SK-N-SH (cell line): ENCODE results near the gene CENPL. TPM values are rescaled to one million over a fixed set of nuclear protein-coding genes. Genes with fewer than 3 reads are reported as not detected.
"Not testable (repeated sequence)": the region's sequence is repeated elsewhere in the genome, so short reads cannot be mapped to it uniquely, and the experiment has no call there.

Experiments
- CTCF ChIA-PET: fragments of 300-600, 350-600 bp; formaldehyde crosslinking; extraction: SDS; loops from one replicate; lab custom pipeline; 2021; lab: Yijun Ruan, JAX
- POLR2A ChIA-PET: fragments of 350-600 bp; sonication (Branson Sonifier 250); formaldehyde crosslinking; extraction: SDS; loops from one replicate; lab custom pipeline; 2020; ENCODE audit warnings: antibody characterized with exemption, inconsistent platforms; lab: Yijun Ruan, JAX
- DNase-seq: peaks from one replicate; pipeline ENCODE4 v3.0.0; 2012
- H2AFZ ChIP-seq: fragments of 200-600 bp; sonication (generic); 2 replicates; pipeline ENCODE4 v1.8.1; 2016; ENCODE audit warnings: antibody characterized with exemption, mild to moderate bottlenecking, low read depth
- H3F3A ChIP-seq: fragments of 200-600 bp; sonication (generic); replicated peaks from 2 replicates; pipeline ENCODE3; 2016; ENCODE audit warnings: antibody characterized with exemption, mild to moderate bottlenecking; ENCODE audit not compliant: insufficient read depth
- H3K27ac ChIP-seq, 2 experiments: fragments of 200-500 bp in 1 of 2; fragments of 200-600 bp in 1 of 2; sonication (Bioruptor generic) in 1 of 2; sonication (generic), shearing (Covaris generic) in 1 of 2; 2 replicates each; pipeline versions ENCODE4 v1.5.1 to v1.6.1; 2014 to 2016; ENCODE audit warnings: low read depth in 2 of 2, inconsistent platforms in 1 of 2, low read length in 1 of 2, mild to moderate bottlenecking in 1 of 2, mixed read lengths in 1 of 2
- H3K27me3 ChIP-seq: fragments of 200-600 bp; sonication (generic), shearing (Covaris generic); 2 replicates; pipeline ENCODE4 v1.6.1; 2016; ENCODE audit warnings: mixed run types; ENCODE audit not compliant: insufficient read depth
- H3K36me3 ChIP-seq, 2 experiments: fragments of 200-500 bp in 1 of 2; fragments of 200-600 bp in 1 of 2; sonication (Bioruptor generic) in 1 of 2; sonication (generic) in 1 of 2; replicated peaks in 1 of 2; 2 replicates each; pipeline versions ENCODE3 to v1.5.1; 2014 to 2016; ENCODE audit warnings: low read length in 1 of 2, mild to moderate bottlenecking in 1 of 2; ENCODE audit not compliant: insufficient read depth in 2 of 2, control insufficient read depth in 1 of 2
- H3K4me1 ChIP-seq, 2 experiments: fragments of 200-500 bp in 1 of 2; fragments of 200-600 bp in 1 of 2; sonication (Bioruptor generic) in 1 of 2; sonication (generic), shearing (Covaris generic) in 1 of 2; 2 replicates each; pipeline versions ENCODE4 v1.5.1 to v1.6.1; 2014 to 2016; ENCODE audit warnings: low read depth in 1 of 2, low read length in 1 of 2, mixed run types in 1 of 2; ENCODE audit not compliant: insufficient read depth in 2 of 2, control insufficient read depth in 1 of 2
- H3K4me2 ChIP-seq: fragments of 200-600 bp; sonication (generic), shearing (Covaris generic); 2 replicates; pipeline ENCODE4 v1.6.1; 2017; ENCODE audit warnings: mixed run types
- H3K4me3 ChIP-seq, 2 experiments: fragments of 200-500 bp in 1 of 2; fragments of 200-600 bp in 1 of 2; sonication (Bioruptor generic) in 1 of 2; sonication (generic), shearing (Covaris generic) in 1 of 2; 2 replicates each; pipeline versions ENCODE4 v1.5.1 to v1.8.1; 2014 to 2016; ENCODE audit warnings: low read depth in 2 of 2, inconsistent platforms in 1 of 2, low read length in 1 of 2, mild to moderate bottlenecking in 1 of 2, mixed read lengths in 1 of 2, moderate library complexity in 1 of 2
- H3K79me2 ChIP-seq: fragments of 200-600 bp; sonication (generic); 2 replicates; pipeline ENCODE4 v1.8.1; 2017; ENCODE audit warnings: mild to moderate bottlenecking; ENCODE audit not compliant: insufficient read depth
- H3K9ac ChIP-seq: fragments of 200-600 bp; sonication (generic); 2 replicates; pipeline ENCODE4 v1.6.1; 2017; ENCODE audit warnings: mixed run types
- H3K9me2 ChIP-seq: fragments of 200-600 bp; sonication (generic); 2 replicates; pipeline ENCODE4 v1.6.1; 2017; ENCODE audit warnings: mixed run types
- H3K9me3 ChIP-seq: fragments of 200-600 bp; sonication (generic); 2 replicates; pipeline ENCODE4 v1.6.1; 2017; ENCODE audit warnings: mixed run types, mild to moderate bottlenecking, moderate library complexity
- H4K20me1 ChIP-seq: fragments of 200-600 bp; sonication (generic); 2 replicates; pipeline ENCODE4 v1.6.1; 2017; ENCODE audit warnings: mild to moderate bottlenecking, mixed run types; ENCODE audit not compliant: insufficient read depth
- CTCF ChIP-seq: fragments of 200-600 bp; sonication (generic); IDR thresholded peaks from 2 replicates; pipeline ENCODE4 v1.6.1; 2017; ENCODE audit warnings: antibody characterized with exemption, mild to moderate bottlenecking, moderate library complexity
- EP300 ChIP-seq, 2 experiments: IDR thresholded peaks; 2 replicates each; pipeline versions ENCODE4 v1.4.0 to v1.6.1; 2012; ENCODE audit warnings: borderline replicate concordance in 1 of 2, low read depth in 1 of 2, low read length in 1 of 2
- GATA2 ChIP-seq: sonication (generic); formaldehyde crosslinking; IDR thresholded peaks from 2 replicates; pipeline ENCODE4 v1.5.0; 2020; ENCODE audit warnings: mild to moderate bottlenecking, missing genetic modification reagents
- IRF3 ChIP-seq: fragments of 150-350 bp; IDR thresholded peaks from 2 replicates; pipeline ENCODE4 v1.6.1; 2016; ENCODE audit warnings: mild to moderate bottlenecking, low read depth, low read length
- MXI1 ChIP-seq: IDR thresholded peaks from 2 replicates; pipeline ENCODE4 v1.6.1; 2012; ENCODE audit warnings: mild to moderate bottlenecking, low read depth, low read length, improper control_type of control experiment
- NFIC ChIP-seq: IDR thresholded peaks from 2 replicates; pipeline ENCODE4 v1.4.0; 2012; ENCODE audit warnings: borderline replicate concordance
- REST ChIP-seq: IDR thresholded peaks from 2 replicates; pipeline ENCODE4 v1.6.1; 2012; ENCODE audit warnings: mild to moderate bottlenecking, low read depth, low read length, moderate library complexity
- RFX5 ChIP-seq: IDR thresholded peaks from 2 replicates; pipeline ENCODE4 v1.6.1; 2012; ENCODE audit warnings: mild to moderate bottlenecking, improper control_type of control experiment, low read length
- SIN3A ChIP-seq: IDR thresholded peaks from 2 replicates; pipeline ENCODE4 v1.6.1; 2012; ENCODE audit warnings: low read depth, mild to moderate bottlenecking, low read length, moderate library complexity, borderline replicate concordance
- TCF12 ChIP-seq: IDR thresholded peaks from 2 replicates; pipeline ENCODE4 v1.4.0; 2012
- TEAD4 ChIP-seq: IDR thresholded peaks from 2 replicates; pipeline ENCODE4 v1.4.0; 2012; ENCODE audit warnings: mild to moderate bottlenecking, borderline replicate concordance; ENCODE audit not compliant: insufficient read depth
- YY1 ChIP-seq: IDR thresholded peaks from 2 replicates; pipeline ENCODE4 v1.4.0; 2012; ENCODE audit warnings: low read depth, mild to moderate bottlenecking
- ZBTB33 ChIP-seq: IDR thresholded peaks from 2 replicates; pipeline ENCODE4 v1.4.0; 2012; ENCODE audit warnings: low read depth, borderline replicate concordance
- WGBS: methylation state at CpG from one replicate; pipeline ENCODE4 v1.1.6; 2017; ENCODE audit warnings: low lambda C conversion rate; 5-methylcytosine and 5-hydroxymethylcytosine counted together
- polyA plus RNA-seq, 3 experiments: library from polyadenylated mRNA; depleted of rRNA; stranded (reverse); fragments of >200 nt; gene quantifications; 2 replicates each; pipeline ENCODE4 v1.2.3, GENCODE V29; 2012

The CENPL gene
- polyA plus RNA-seq, 1 of the 3 experiments (the other 2 are of a cell fraction): 4.0 TPM

GRCh38 chr1:173768827-173769226 is 55.9 kb downstream of the CENPL start:
- CTCF ChIA-PET: no interaction called here
- H3K27ac ChIP-seq: no peak overlapping the region
- H3K4me3 ChIP-seq: no peak overlapping the region
- H2AFZ ChIP-seq: no peak overlapping the region
- 93% methylated on average over 3 of the region's 3 CpGs for WGBS
- no peaks in the 10 kb centered on the region for H3F3A ChIP-seq
- no peaks in the 10 kb centered on the region for H3K4me1 ChIP-seq
- TF ChIP-seq RFX5: no peak
- no peak for TF ChIP-seq CTCF
- no peak for TF ChIP-seq SIN3A
- TF ChIP-seq EP300 (IDR thresholded peaks at IDR 0.05; ENCODE audit: borderline replicate concordance in 1 of 2, low read depth in 1 of 2, low read length in 1 of 2): no peak
- TF ChIP-seq, all 33 proteins: peak for 0
- H4K20me1 ChIP-seq: no peaks in the 10 kb centered on the region
- no peak overlapping the region for H3K4me2 ChIP-seq
- no peaks in the 10 kb centered on the region for H3K27me3 ChIP-seq
- peaks cover 5 to 31% of the 10 kb centered on the region in 2 experiments for H3K36me3 ChIP-seq
- no peak overlapping the region for H3K9ac ChIP-seq
- H3K9me2 ChIP-seq: no peaks in the 10 kb centered on the region
- no peaks in the 10 kb centered on the region for H3K79me2 ChIP-seq
- no peaks in the 10 kb centered on the region for H3K9me3 ChIP-seq
- no peak for DNase-seq
- POLR2A ChIA-PET: no interaction called here

GRCh38 chr1:173768206-173768605 is 56.5 kb downstream of the CENPL start:
- Histone ChIP-seq H4K20me1 (no peaks in the 10 kb centered on the region), H3K27me3 (no peaks in the 10 kb centered on the region), H3K4me2 (no peak overlapping the region), H3K27ac (no peak overlapping the region), H3K4me3 (no peak overlapping the region), H3F3A (no peaks in the 10 kb centered on the region), H3K79me2 (no peaks in the 10 kb centered on the region), H3K36me3 (peaks cover 5 to 34% of the 10 kb centered on the region in 2 experiments), H3K9me3 (no peaks in the 10 kb centered on the region), H3K4me1 (no peaks in the 10 kb centered on the region), H2AFZ (no peak overlapping the region), H3K9me2 (no peaks in the 10 kb centered on the region), H3K9ac (no peak overlapping the region)
- no peak for TF ChIP-seq ZBTB33
- TF ChIP-seq YY1: no peak
- no peak for TF ChIP-seq TCF12
- no peak for TF ChIP-seq GATA2 (CRISPR knock-in tag)
- no peak for TF ChIP-seq IRF3
- TF ChIP-seq EP300 (IDR thresholded peaks at IDR 0.05; ENCODE audit: borderline replicate concordance in 1 of 2, low read depth in 1 of 2, low read length in 1 of 2): no peak
- TF ChIP-seq NFIC: no peak
- TF ChIP-seq TEAD4: no peak
- TF ChIP-seq REST: no peak
- no peak for TF ChIP-seq MXI1
- DNase-seq: no peak
- CTCF ChIA-PET: no interaction called here
- POLR2A ChIA-PET: no interaction called here
- 71% methylated on average over 2 of the region's 2 CpGs for WGBS

- H3K27me3 ChIP-seq, CTCF ChIA-PET, H3F3A ChIP-seq, H3K27ac ChIP-seq, H3K9me3 ChIP-seq, H3K79me2 ChIP-seq, H2AFZ ChIP-seq, H3K4me3 ChIP-seq, H3K9me2 ChIP-seq, H4K20me1 ChIP-seq, H3K9ac ChIP-seq, H3K4me2 ChIP-seq, DNase-seq, H3K4me1 ChIP-seq, POLR2A ChIA-PET: not testable (repeated sequence)
- 90% methylated on average over 6 of the region's 6 CpGs for WGBS
- peaks cover 5 to 38% of the 10 kb centered on the region in 2 experiments for H3K36me3 ChIP-seq
Measured at GRCh38 chr1:173764331-173764730, 60.4 kb downstream of the CENPL start.
